ENCODE measurements around the gene PRKCQ.
"Not testable (repeated sequence)": the region's sequence is repeated elsewhere in the genome, so short reads cannot be mapped to it uniquely, and the experiment has no call there.

The PRKCQ gene

GRCh38 chr10:6455592-6455991 lies 124.5 kb downstream of the PRKCQ start:
- DNase-seq (ENCODE audit: low spot score), result no peak

- DNase-seq (ENCODE audit: low spot score), result no peak
Observed at GRCh38 chr10:6446711-6447110, 133.4 kb downstream of the PRKCQ start.

GRCh38 chr10:6445671-6446316 lies 134.3 kb downstream of the PRKCQ start:
- peak; percentile 41 for DNase-seq (ENCODE audit: low spot score)

- not testable (repeated sequence) for DNase-seq (ENCODE audit: low spot score)
Observed at GRCh38 chr10:6439875-6440274, 140.2 kb downstream of the PRKCQ start.

- no peak for DNase-seq (ENCODE audit: low spot score)
Observed at GRCh38 chr10:6431861-6432260, 148.2 kb downstream of the PRKCQ start.

- DNase-seq (ENCODE audit: low spot score), result no peak
Observed at GRCh38 chr10:6431186-6431585, 148.9 kb downstream of the PRKCQ start.

GRCh38 chr10:6430423-6430980 lies 149.6 kb downstream of the PRKCQ start:
- no peak for DNase-seq (ENCODE audit: low spot score)

- no peak for DNase-seq (ENCODE audit: low spot score)
Observed at GRCh38 chr10:6427357-6427959, 152.6 kb downstream of the PRKCQ start.

- DNase-seq (ENCODE audit: low spot score), result no peak
Observed at GRCh38 chr10:6426317-6426716, 153.8 kb downstream of the PRKCQ start.

- DNase-seq (ENCODE audit: low spot score), result no peak
Observed at GRCh38 chr10:6423413-6424170, 156.5 kb downstream of the PRKCQ start.

GRCh38 chr10:6423004-6423403 lies 157.1 kb downstream of the PRKCQ start:
- DNase-seq (ENCODE audit: low spot score), result no peak

GRCh38 chr10:6418613-6419216 lies 161.4 kb downstream of the PRKCQ start:
- DNase-seq (ENCODE audit: low spot score), result no peak

GRCh38 chr10:6418167-6418566 lies 161.9 kb downstream of the PRKCQ start:
- DNase-seq (ENCODE audit: low spot score), result peak; percentile 35

- peak; percentile 58 for DNase-seq (ENCODE audit: low spot score)
Observed at GRCh38 chr10:6416892-6417512, 163.1 kb downstream of the PRKCQ start.

- DNase-seq (ENCODE audit: low spot score), result no peak
Observed at GRCh38 chr10:6411436-6411835, 168.6 kb downstream of the PRKCQ start.

GRCh38 chr10:6410830-6411229 lies 169.2 kb downstream of the PRKCQ start:
- no peak for DNase-seq (ENCODE audit: low spot score)

GRCh38 chr10:6409971-6410643 lies 170.0 kb downstream of the PRKCQ start:
- DNase-seq (ENCODE audit: low spot score), result no peak

- DNase-seq (ENCODE audit: low spot score), result no peak
Observed at GRCh38 chr10:6408799-6409198, 171.3 kb downstream of the PRKCQ start.

- no peak for DNase-seq (ENCODE audit: low spot score)
Observed at GRCh38 chr10:6407034-6407721, 172.9 kb downstream of the PRKCQ start.

- no peak for DNase-seq (ENCODE audit: low spot score)
Observed at GRCh38 chr10:6406220-6407033, 173.6 kb downstream of the PRKCQ start.
